AG04450 (cell line): ENCODE measurements around the gene SHB. TPM values are rescaled to one million over a fixed set of nuclear protein-coding genes. Genes with fewer than 3 reads are reported as not detected.
A peak's percentile ranks its signal among the peaks of the same experiment; 100 is the strongest.

ENCODE experiments used
- CTCF ChIA-PET: fragments of 300-600, 350-600 bp; formaldehyde crosslinking; extraction: SDS; loops from one replicate; lab custom pipeline; 2022; ENCODE audit warnings: antibody characterized with exemption, inconsistent platforms; lab: Charles Lee
- POLR2A ChIA-PET: fragments of 350-600 bp; formaldehyde crosslinking; extraction: SDS; loops from one replicate; lab custom pipeline; 2021; ENCODE audit warnings: antibody characterized with exemption, inconsistent platforms; lab: Yijun Ruan, JAX
- DNase-seq: peaks from one replicate; pipeline ENCODE4 v3.0.0-alpha.2; 2011; ENCODE audit warnings: low read depth, low spot score
- H3K27ac ChIP-seq: one replicate; pipeline ENCODE4 v1.5.1; 2012; ENCODE audit warnings: low read depth, low read length, control low read depth
- H3K27me3 ChIP-seq: one replicate; pipeline ENCODE4 v1.6.0; 2012; ENCODE audit warnings: low read length; ENCODE audit not compliant: control insufficient read depth, insufficient read depth
- H3K4me3 ChIP-seq: 2 replicates; pipeline ENCODE4 v1.5.1; 2011; ENCODE audit warnings: mild to moderate bottlenecking, low read depth, low read length, control low read depth
- H3K9me3 ChIP-seq: 2 replicates; pipeline ENCODE4 v1.5.1; 2012; ENCODE audit warnings: low read length; ENCODE audit not compliant: control insufficient read depth, insufficient read depth
- polyA minus RNA-seq: library from RNA; depleted of rRNA, polyadenylated mRNA; stranded (reverse); fragments of >200 nt; gene quantifications from 2 replicates; pipeline ENCODE4 v1.2.3, GENCODE V29; 2011; rRNA and poly(A)+ RNA removed
- polyA plus RNA-seq: library from polyadenylated mRNA; depleted of rRNA; stranded (reverse); fragments of >200 nt; gene quantifications from 2 replicates; pipeline ENCODE4 v1.2.3, GENCODE V29; 2011; rRNA removed
- TF ChIP-seq, protein P1 (sequence below): IDR thresholded peaks from 2 replicates; pipeline ENCODE4 v1.5.1; 2011; ENCODE audit warnings: low read depth, low read length, control low read depth, inconsistent platforms

Gene SHB, protein sequence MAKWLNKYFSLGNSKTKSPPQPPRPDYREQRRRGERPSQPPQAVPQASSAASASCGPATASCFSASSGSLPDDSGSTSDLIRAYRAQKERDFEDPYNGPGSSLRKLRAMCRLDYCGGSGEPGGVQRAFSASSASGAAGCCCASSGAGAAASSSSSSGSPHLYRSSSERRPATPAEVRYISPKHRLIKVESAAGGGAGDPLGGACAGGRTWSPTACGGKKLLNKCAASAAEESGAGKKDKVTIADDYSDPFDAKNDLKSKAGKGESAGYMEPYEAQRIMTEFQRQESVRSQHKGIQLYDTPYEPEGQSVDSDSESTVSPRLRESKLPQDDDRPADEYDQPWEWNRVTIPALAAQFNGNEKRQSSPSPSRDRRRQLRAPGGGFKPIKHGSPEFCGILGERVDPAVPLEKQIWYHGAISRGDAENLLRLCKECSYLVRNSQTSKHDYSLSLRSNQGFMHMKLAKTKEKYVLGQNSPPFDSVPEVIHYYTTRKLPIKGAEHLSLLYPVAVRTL
- polyA plus RNA-seq = 16.7 and 20.3 TPM in 2 replicates
- 28.6 and 31.8 TPM in 2 replicates for polyA minus RNA-seq

DNA sequence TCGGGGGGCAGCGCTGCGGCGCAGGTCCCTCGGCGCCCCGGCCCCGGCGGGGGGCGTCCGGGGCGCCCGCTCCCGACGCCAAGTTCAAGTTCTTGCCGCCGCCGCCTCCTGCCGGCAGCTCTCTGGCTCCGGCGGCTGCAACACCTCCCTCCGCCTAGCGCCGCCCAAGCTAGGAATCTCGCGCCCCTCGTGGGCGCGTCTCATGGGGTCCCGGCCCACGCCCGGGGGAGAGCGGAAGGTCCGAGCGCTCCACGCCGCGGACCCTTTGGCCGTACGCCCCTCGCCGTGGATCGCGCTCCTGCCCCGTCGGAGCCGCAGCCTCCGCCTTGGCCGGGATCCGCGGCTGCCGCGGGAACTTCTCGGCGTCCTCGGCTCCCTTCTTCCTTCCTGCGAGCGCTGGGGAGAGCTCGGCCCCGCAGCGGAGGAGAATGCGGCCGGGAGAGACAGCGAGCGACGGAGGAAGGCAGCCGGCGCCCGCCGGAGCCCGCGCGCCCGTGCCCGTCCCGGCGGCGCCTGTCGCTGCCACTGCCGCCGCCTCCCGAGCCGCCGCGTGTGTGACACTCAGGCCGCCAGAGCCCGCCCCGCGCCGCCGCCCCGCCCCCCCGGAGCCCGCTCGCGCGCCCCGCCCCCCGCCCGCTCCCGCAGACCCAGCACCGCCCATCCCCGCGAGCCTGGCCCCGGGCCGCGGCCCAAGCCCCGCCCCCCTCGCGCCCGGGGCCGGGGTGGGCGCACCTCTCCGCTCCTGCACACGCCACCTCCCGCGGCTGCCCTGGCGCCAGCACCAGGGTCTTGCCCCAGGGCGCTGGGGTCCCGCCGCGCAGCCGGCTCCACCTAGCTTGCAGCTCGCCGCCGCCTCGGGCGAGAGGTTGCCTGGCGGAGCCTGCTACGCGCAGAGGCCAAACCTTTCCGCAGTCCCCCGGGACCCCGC, at the start of gene SHB:
Gene SHB, minus strand, starts transcription at position 527 of the 928 bp plus-strand sequence. CDS start 582 bp downstream, outside the sequence.
- peak within 1 kb of the TSS; percentile 93 for H3K4me3 ChIP-seq
- no peak for DNase-seq
- H3K27ac ChIP-seq = peak within 1 kb of the TSS; percentile 11
- CTCF ChIA-PET = interaction anchor here (0.5 to 1.3 kb wide), 6 partner anchors 9 to 161 kb away, joined by 3 to 8 read pairs (median 3); no protein-coding TSS in a partner anchor
- POLR2A ChIA-PET = interaction anchor here (0.6 to 2.5 kb wide), 3 partner anchors 43 to 83 kb away, joined by 3 to 10 read pairs (median 6); no protein-coding TSS in a partner anchor
- no peaks in the 10 kb centered on the region; the same call in 1 of the 2 replicates for H3K9me3 ChIP-seq
- H3K27me3 ChIP-seq = no peaks in the 10 kb centered on the region
- TF ChIP-seq, protein P1, sequence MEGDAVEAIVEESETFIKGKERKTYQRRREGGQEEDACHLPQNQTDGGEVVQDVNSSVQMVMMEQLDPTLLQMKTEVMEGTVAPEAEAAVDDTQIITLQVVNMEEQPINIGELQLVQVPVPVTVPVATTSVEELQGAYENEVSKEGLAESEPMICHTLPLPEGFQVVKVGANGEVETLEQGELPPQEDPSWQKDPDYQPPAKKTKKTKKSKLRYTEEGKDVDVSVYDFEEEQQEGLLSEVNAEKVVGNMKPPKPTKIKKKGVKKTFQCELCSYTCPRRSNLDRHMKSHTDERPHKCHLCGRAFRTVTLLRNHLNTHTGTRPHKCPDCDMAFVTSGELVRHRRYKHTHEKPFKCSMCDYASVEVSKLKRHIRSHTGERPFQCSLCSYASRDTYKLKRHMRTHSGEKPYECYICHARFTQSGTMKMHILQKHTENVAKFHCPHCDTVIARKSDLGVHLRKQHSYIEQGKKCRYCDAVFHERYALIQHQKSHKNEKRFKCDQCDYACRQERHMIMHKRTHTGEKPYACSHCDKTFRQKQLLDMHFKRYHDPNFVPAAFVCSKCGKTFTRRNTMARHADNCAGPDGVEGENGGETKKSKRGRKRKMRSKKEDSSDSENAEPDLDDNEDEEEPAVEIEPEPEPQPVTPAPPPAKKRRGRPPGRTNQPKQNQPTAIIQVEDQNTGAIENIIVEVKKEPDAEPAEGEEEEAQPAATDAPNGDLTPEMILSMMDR = peak; percentile 59

DNA sequence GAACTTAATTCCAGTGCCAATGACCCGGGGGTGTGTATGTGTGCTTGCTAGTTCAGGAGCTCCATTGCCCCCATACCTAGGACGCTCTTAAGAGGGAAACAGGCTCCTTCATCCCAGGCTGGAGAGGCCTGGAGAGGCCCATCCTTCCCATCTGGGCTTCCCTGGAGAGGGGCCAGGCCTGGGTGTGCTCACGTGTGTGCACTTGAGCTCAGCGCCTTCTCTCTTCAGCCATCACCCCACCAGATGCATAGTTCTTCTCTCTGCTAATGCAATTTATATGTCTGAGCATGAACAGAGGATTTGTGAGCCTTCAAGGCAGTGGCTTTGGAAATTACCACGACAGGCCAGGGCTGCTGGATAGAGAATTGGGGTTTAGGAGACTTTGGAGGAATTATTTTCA, 48.6 kb upstream of the SHB start:
- Histone ChIP-seq H3K27ac (no peak overlapping the region), H3K9me3 (no peaks in the 10 kb centered on the region), H3K4me3 (no peak overlapping the region), H3K27me3 (peaks cover 37% of the 10 kb centered on the region)
- DNase-seq = no peak
- ChIA-PET POLR2A (interaction anchor here (0.6 kb wide), 1 partner anchor 541 kb away, joined by 3 read pairs; no protein-coding TSS in a partner anchor), CTCF (interaction anchor here (0.6 kb wide), 1 partner anchor 29 kb away, joined by 3 read pairs; no protein-coding TSS in a partner anchor)
- TF ChIP-seq, protein P1 = no peak

DNA sequence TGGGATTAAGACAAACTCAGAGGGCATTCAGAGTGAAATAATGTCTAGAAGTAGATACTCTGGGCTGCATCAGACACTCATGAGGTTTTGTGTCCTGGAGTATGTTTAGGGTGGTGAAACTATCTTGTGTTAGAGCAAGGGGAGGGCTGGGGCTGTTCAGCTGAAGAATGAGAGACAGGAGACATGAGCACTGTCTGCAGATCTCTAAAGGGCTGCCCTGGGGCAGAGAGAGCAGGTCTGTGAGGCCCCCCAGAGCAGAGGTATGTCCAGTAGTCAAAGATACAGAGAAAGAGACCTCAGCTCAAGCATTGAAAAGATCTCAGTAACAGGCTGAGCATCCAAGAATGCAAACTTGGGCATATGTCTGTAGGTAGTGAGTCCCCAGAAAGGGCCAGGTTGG, 45.9 kb upstream of the SHB start:
- DNase-seq = no peak
- H3K27me3 ChIP-seq = peaks cover 38% of the 10 kb centered on the region
- ChIA-PET CTCF (no interaction called here), POLR2A (no interaction called here)
- TF ChIP-seq, protein P1 = no peak
- H3K27ac ChIP-seq = no peak overlapping the region
- no peaks in the 10 kb centered on the region for H3K9me3 ChIP-seq
- H3K4me3 ChIP-seq = no peak overlapping the region

DNA sequence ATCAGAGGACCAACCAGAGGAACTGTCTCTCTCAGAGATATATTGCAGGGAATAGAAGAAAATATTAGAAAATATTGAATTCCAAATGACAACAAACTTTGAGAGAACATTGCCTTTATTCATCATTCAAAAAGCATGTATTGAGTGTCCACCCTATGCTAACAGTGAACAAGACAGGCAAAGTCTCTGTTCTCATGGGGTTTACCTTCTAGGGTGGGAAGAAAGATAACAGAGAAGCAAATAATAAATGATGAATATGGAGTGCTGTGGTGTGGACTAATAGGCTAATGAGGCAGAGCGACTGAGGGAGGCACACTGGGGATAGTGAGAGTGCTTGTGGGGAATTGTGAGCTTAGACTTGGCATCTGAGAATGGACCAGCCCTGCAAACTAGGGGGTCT, 43.4 kb upstream of the SHB start:
- Histone ChIP-seq H3K27me3 (peaks cover 41% of the 10 kb centered on the region), H3K4me3 (no peak overlapping the region), H3K9me3 (no peaks in the 10 kb centered on the region), H3K27ac (no peak overlapping the region)
- TF ChIP-seq, protein P1 = no peak
- DNase-seq = no peak
- ChIA-PET POLR2A (no interaction called here), CTCF (interaction anchor here (1.3 to 2.9 kb wide), 2 partner anchors 24 to 48 kb away, joined by 4 to 10 read pairs; no protein-coding TSS in a partner anchor)
